ENCODE measurements around the gene GRIPAP1.
A peak's percentile ranks its signal among the peaks of the same experiment; 100 is the strongest.

The GRIPAP1 gene, protein sequence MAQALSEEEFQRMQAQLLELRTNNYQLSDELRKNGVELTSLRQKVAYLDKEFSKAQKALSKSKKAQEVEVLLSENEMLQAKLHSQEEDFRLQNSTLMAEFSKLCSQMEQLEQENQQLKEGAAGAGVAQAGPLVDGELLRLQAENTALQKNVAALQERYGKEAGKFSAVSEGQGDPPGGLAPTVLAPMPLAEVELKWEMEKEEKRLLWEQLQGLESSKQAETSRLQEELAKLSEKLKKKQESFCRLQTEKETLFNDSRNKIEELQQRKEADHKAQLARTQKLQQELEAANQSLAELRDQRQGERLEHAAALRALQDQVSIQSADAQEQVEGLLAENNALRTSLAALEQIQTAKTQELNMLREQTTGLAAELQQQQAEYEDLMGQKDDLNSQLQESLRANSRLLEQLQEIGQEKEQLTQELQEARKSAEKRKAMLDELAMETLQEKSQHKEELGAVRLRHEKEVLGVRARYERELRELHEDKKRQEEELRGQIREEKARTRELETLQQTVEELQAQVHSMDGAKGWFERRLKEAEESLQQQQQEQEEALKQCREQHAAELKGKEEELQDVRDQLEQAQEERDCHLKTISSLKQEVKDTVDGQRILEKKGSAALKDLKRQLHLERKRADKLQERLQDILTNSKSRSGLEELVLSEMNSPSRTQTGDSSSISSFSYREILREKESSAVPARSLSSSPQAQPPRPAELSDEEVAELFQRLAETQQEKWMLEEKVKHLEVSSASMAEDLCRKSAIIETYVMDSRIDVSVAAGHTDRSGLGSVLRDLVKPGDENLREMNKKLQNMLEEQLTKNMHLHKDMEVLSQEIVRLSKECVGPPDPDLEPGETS

GRCh38 chrX:49002091-49002935 is at the start of gene GRIPAP1:
Gene GRIPAP1, minus strand, starts transcription at chrX:49002264. Its CDS starts 35 bp downstream, at chrX:49002229.
- peak; percentile 62 for DNase-seq (ENCODE audit: low read depth)

DNA sequence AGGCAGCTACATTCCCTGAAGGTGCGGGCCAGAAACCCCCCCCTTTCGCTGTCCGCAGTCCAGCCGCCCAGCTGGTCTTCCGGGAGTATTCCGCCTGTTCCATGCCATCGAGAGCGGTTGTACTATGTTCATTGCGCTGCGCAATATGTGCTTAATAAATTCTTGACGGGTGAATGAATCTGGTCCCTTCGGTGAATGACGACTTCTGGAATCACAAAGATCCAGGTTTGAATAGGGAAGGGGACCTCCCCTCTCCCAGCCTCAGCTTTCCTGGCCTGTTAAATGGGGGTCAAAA is 41.9 kb upstream of the GRIPAP1 start:
- no peak for DNase-seq (ENCODE audit: low read depth)

- DNase-seq (ENCODE audit: low read depth): peak; percentile 89
Measured at GRCh38 chrX:49043220-49043986, 41.3 kb upstream of the GRIPAP1 start, which contains the start of gene TFE3. Gene TFE3, minus strand, starts transcription at chrX:49043357. Its CDS starts 131 bp downstream, at chrX:49043226.

DNA sequence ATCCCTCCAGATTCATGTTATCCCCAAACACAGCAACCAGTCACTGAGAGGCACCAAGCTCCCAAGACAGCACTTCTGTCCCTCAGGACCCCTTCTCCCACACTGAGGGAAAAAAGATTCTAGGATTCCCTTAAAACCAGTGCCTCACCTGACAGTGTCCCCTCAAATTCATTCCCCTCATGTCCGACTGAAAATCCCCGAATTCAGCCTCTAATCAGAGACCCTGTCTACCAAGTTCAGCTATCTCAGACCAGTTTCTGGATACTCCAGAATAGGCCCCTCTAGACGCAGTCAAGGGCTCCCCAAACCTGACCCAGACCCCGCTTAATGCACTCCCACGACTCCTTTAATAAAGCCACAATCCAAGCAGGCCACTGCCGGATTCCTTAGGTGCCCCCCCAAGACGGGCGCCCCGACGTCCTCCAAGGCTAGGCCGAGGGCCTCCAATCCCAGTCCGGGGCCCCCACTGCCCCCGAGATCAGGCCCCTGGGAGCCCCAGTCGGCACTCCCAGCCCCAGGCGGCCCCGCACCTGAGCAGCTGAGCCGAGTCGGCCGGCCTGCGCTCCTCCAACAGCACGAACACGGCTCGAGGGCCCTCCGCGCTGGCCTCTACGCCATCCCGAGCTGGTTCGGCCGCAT is 40.6 kb upstream of the GRIPAP1 start:
- no peak for DNase-seq (ENCODE audit: low read depth)

GRCh38 chrX:49041744-49042580 is 39.9 kb upstream of the GRIPAP1 start:
- no peak for DNase-seq (ENCODE audit: low read depth)

DNA sequence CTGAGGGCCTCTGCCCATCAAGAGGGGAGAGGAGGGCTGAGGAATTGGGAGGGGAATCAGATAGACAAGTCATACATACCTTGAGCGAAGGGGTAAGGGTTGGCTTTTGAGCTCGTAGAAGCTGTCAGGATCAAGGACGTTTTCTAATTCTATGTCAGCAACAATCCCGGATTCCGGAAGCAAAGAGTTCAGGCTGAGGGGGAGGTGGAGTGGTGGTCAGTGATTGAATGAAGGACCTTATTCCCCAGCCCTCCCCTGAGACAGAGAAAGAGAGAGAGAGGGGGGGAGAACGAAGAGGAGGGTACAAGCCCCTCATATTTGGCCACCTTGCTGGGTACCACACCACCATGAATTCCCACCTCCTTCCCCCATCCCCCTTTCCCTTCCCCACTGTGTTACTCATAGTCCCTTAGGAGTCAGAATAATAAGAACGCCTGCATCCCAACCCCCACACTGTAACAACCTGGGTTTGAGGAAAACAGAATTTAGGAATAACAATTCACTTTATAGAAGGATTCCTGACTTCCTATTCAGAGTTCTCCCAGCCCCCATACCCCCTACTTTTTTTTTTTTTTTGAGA is 38.4 kb upstream of the GRIPAP1 start:
- no peak for DNase-seq (ENCODE audit: low read depth)

DNA sequence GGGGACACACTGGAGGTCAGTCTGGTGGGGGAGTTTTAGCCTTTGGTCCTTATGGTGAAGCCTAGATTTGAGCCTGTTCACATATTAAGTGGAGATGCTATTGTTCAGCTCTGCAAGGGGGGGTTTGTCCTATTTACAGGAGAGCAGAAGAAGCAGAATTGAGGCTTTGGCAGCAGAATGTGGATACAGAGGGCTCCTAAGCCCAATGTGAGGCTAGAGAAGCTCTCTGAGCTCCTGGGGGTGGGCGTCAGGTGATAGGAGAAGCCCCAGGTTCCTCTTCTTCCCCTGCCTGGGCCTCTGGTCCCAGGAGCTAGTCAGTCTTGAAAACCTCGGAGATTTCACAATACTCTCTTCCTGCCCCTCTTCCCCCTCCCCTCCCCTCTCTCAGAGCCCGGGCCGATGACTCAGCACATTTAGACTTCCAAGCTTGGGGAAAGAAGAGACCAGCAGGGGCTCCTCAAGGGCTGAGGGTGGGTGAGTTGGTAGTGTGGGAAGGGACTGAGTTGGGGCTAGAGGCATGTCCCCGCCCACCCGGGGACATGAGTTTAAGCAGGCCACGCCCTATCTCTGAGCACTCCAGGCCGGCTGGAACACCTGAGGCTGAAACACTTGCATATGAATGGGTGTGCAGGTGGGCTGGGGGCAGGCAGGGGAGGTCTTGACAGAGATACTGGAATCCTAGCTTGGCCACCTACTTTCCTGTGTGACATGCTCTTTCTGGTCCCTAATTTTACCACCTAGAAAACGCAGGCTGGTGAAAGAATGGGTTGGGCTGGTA is 37.7 kb upstream of the GRIPAP1 start:
- DNase-seq (ENCODE audit: low read depth): peak; percentile 19

DNA sequence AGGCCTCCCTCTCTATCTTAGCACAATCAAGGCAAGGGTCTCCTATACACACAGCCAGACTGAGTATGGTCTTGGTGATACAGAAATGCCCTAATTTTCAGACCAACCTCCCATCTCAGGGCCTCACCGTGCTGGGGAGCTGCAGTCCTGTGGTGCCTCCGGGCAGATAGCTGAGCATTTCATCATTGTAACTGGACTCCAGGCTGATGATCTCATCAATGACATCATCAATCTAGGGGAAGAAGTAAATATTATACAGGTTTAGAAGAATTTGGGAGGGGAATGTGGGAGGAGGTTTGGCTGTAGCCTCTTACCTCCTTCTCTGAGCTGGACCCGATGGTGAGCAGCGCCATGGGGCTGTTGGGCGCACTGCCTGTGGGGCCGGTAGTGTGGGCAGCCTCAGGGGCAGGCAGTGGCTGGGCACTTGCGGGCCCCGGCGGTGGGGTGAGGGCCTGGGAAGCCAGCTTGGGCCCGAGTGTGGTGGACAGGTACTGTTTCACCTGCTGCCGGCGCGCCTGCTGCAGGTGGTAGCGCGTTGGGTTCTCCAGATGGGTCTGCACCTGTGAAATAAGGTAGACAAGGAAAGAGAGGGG is 35.9 kb upstream of the GRIPAP1 start:
- DNase-seq (ENCODE audit: low read depth): no peak

DNA sequence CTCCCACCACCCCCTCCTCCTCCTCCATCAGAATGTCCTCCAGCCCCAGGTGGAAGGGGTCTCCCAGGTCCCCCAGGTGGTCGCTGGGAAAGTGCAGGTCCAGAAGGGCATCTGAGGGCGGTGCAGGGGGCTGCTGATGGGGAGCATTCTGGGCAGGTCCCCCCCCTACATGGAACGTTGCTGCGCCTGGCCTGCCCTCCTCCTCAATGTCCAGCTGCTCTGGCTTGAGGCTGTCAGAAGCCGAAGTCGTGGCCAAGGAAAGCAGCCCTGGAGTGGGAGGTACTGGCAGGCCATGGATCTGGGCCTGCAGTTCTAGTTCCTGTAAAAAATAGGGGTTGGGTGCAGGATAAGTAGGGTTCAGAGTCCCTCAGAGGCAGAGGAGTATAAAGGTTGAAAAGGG is 28.2 kb upstream of the GRIPAP1 start:
- no peak for DNase-seq (ENCODE audit: low read depth)

GRCh38 chrX:49029876-49030275 is 27.8 kb upstream of the GRIPAP1 start:
- DNase-seq (ENCODE audit: low read depth): no peak

DNA sequence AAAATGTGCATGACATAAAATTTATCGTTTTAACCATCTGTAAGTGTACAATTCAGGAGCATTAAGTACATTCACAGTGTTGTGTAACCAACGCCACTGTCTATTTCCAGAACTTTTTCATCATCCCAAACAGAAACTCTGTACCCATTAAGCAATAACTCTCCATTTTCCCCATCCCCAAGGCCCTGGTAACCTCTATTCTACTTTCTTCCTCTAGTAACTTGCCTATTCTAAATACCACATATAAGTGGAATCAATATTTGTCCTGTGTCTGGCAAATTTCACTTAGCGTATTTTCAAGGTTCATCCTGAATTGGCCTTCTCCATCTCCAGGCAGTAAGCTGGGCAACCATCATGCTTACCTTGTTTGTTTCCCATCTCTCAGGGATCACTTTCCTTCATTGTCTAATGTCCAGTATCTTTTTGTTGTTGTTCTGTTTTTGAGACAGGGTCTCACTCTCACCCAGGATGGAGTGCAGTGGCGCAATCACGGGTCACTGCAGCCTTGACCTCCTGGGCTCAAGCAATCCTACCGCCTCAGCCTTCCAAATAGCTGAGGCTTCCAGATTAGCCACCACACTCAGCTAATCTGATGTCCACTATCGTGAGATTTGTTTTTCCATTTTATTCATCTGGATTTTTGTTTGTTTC is 17.7 kb upstream of the GRIPAP1 start:
- no peak for DNase-seq (ENCODE audit: low read depth)

- DNase-seq (ENCODE audit: low read depth): no peak
Measured at GRCh38 chrX:49019050-49019449, 17.0 kb upstream of the GRIPAP1 start.

GRCh38 chrX:49003696-49004095 is 1.6 kb upstream of the GRIPAP1 start:
- no peak for DNase-seq (ENCODE audit: low read depth)

- peak; percentile 7 for DNase-seq (ENCODE audit: low read depth)
Measured at GRCh38 chrX:49001521-49002090, 458 bp downstream of the GRIPAP1 start.

GRCh38 chrX:49000636-49001035 is 1.4 kb downstream of the GRIPAP1 start:
- no peak for DNase-seq (ENCODE audit: low read depth)

DNA sequence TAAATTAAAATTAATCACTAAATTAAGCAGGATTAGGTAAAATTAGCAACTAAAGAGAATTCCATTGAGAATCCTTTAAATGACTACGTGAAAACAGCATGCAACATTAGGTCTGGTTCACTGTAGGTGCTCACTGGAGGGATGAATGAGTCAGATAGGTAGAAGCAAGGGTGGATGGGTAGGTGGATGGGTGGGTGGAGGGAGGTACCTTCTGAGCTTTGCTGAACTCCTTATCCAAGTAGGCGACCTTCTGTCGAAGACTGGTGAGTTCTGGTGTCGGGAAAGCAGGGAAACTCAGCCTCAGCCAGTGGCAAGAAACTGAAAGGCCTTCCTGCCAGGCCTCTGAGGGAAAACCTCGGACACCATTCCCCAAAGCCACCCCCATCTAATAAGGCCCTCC is 3.0 kb downstream of the GRIPAP1 start:
- DNase-seq (ENCODE audit: low read depth): no peak

GRCh38 chrX:48998391-48998790 is 3.7 kb downstream of the GRIPAP1 start:
- no peak for DNase-seq (ENCODE audit: low read depth)

GRCh38 chrX:48997865-48998264 is 4.2 kb downstream of the GRIPAP1 start:
- no peak for DNase-seq (ENCODE audit: low read depth)

Data from activated T-cell treated with anti-CD3 and anti-CD28 coated beads for 1 hour (primary cell).